IMR-90 (cell line): ENCODE results near the gene TGFBI. TPM values are rescaled to one million over a fixed set of nuclear protein-coding genes. Genes with fewer than 3 reads are reported as not detected.
A peak's percentile ranks its signal among the peaks of the same experiment; 100 is the strongest.

Experiments
- ATAC-seq: fragments of 200-7000 bp; cut with Tn5 transposase; 2 replicates; pipeline ENCODE4 v1.9.1; 2020; ENCODE audit warnings: low read depth, mild to moderate bottlenecking, moderate library complexity
- BruUV-seq: library from RNA; stranded (reverse); fragments of 400-500 nt; replicated peaks from 2 replicates; lab custom pipeline; 2021; lab: Mats Ljungman, UMichigan
- CTCF ChIA-PET: fragments of 300-600 bp; formaldehyde crosslinking; extraction: SDS; loops from one replicate; lab custom pipeline; 2021; ENCODE audit warnings: antibody characterized with exemption; lab: Yijun Ruan, JAX
- POLR2A ChIA-PET: fragments of 300-600 bp; sonication (Branson Sonifier 250); formaldehyde crosslinking; loops from one replicate; lab custom pipeline; 2022; ENCODE audit warnings: antibody characterized with exemption; ENCODE audit not compliant: unreplicated experiment; lab: Charles Lee
- DNase-seq: peaks from one replicate; pipeline ENCODE4 v3.0.0; 2013
- H2AFZ ChIP-seq: replicated peaks from 2 replicates; pipeline ENCODE3; 2013; ENCODE audit warnings: low read length, mild to moderate bottlenecking; ENCODE audit not compliant: poor library complexity
- H2AK5ac ChIP-seq: 2 replicates; pipeline ENCODE4 v1.6.1; 2013; ENCODE audit warnings: low read depth, low read length, inconsistent platforms
- H2AK9ac ChIP-seq: replicated peaks from 2 replicates; pipeline ENCODE3; 2013; ENCODE audit warnings: mild to moderate bottlenecking, low read depth, low read length, moderate library complexity; ENCODE audit not compliant: poor library complexity
- H2BK120ac ChIP-seq: 2 replicates; pipeline ENCODE4 v1.6.1; 2013; ENCODE audit warnings: low read depth, low read length, inconsistent platforms
- H2BK15ac ChIP-seq: 3 replicates; pipeline ENCODE4 v1.6.1; 2013; ENCODE audit warnings: low read depth, low read length, inconsistent platforms
- H2BK20ac ChIP-seq: 2 replicates; pipeline ENCODE4 v1.6.1; 2013; ENCODE audit warnings: low read depth, mild to moderate bottlenecking, inconsistent platforms, low read length, moderate library complexity
- H2BK5ac ChIP-seq: 2 replicates; pipeline ENCODE4 v1.6.1; 2013; ENCODE audit warnings: mild to moderate bottlenecking, low read depth, low read length, inconsistent platforms; ENCODE audit not compliant: poor library complexity, severe bottlenecking
- H3K14ac ChIP-seq: replicated peaks from 2 replicates; pipeline ENCODE4 v1.6.1; 2013; ENCODE audit warnings: low read depth, low read length, inconsistent platforms
- H3K18ac ChIP-seq: 2 replicates; pipeline ENCODE4 v1.6.1; 2013; ENCODE audit warnings: low read depth, low read length, control low read depth
- H3K23ac ChIP-seq: 2 replicates; pipeline ENCODE4 v1.6.1; 2013; ENCODE audit warnings: low read depth, low read length, inconsistent platforms
- H3K27ac ChIP-seq: 2 replicates; pipeline ENCODE4 v1.5.1; 2013; ENCODE audit warnings: mild to moderate bottlenecking, control low read depth, low read length; ENCODE audit not compliant: insufficient read depth
- H3K27me3 ChIP-seq: 2 replicates; pipeline ENCODE4 v1.6.1; 2013; ENCODE audit warnings: low read length; ENCODE audit not compliant: control insufficient read depth, insufficient read depth
- H3K36me3 ChIP-seq: 2 replicates; pipeline ENCODE4 v1.6.1; 2013; ENCODE audit warnings: low read length, mixed read lengths; ENCODE audit not compliant: control insufficient read depth, insufficient read depth
- H3K4ac ChIP-seq: 2 replicates; pipeline ENCODE4 v1.6.1; 2013; ENCODE audit warnings: low read depth, low read length, inconsistent platforms
- H3K4me1 ChIP-seq: 2 replicates; pipeline ENCODE4 v1.6.1; 2013; ENCODE audit warnings: low read length, mixed read lengths; ENCODE audit not compliant: control insufficient read depth, insufficient read depth
- H3K4me2 ChIP-seq: 2 replicates; pipeline ENCODE4 v1.6.1; 2013; ENCODE audit warnings: low read depth, mild to moderate bottlenecking, control low read depth, low read length, moderate library complexity
- H3K4me3 ChIP-seq: 2 replicates; pipeline ENCODE4 v1.5.1; 2013; ENCODE audit warnings: low read depth, mild to moderate bottlenecking, control low read depth, low read length, moderate library complexity; ENCODE audit not compliant: insufficient read depth
- H3K56ac ChIP-seq: 2 replicates; pipeline ENCODE4 v1.6.1; 2013; ENCODE audit warnings: low read length, inconsistent platforms; ENCODE audit not compliant: insufficient read depth; ENCODE audit errors: extremely low read depth
- H3K79me1 ChIP-seq, 2 experiments: 2 replicates each; pipeline ENCODE4 v1.6.1; 2013; ENCODE audit warnings: low read length in 2 of 2, inconsistent platforms in 1 of 2, low read depth in 1 of 2
- H3K9ac ChIP-seq: 2 replicates; pipeline ENCODE4 v1.6.1; 2013; ENCODE audit warnings: low read depth, low read length, control low read depth
- H3K9me1 ChIP-seq: 2 replicates; pipeline ENCODE4 v1.6.1; 2013; ENCODE audit warnings: low read length, inconsistent platforms; ENCODE audit not compliant: insufficient read depth
- H3K9me3 ChIP-seq: 2 replicates; pipeline ENCODE4 v1.6.1; 2013; ENCODE audit warnings: low read length; ENCODE audit not compliant: control insufficient read depth, insufficient read depth
- H4K20me1 ChIP-seq: 2 replicates; pipeline ENCODE4 v1.6.1; 2013; ENCODE audit warnings: low read length, inconsistent platforms; ENCODE audit not compliant: insufficient read depth
- H4K5ac ChIP-seq: 2 replicates; pipeline ENCODE4 v1.6.1; 2013; ENCODE audit warnings: mild to moderate bottlenecking, low read depth, low read length, control low read depth
- H4K8ac ChIP-seq, 2 experiments: 2 replicates each; pipeline ENCODE4 v1.6.1; 2013; ENCODE audit warnings: low read depth in 2 of 2, low read length in 2 of 2, control low read depth in 1 of 2, inconsistent platforms in 1 of 2
- H4K91ac ChIP-seq: 2 replicates; pipeline ENCODE4 v1.6.1; 2013; ENCODE audit warnings: low read depth, low read length, inconsistent platforms; ENCODE audit not compliant: insufficient read depth
- CTCF ChIP-seq: conservative IDR thresholded peaks from 2 replicates; pipeline ENCODE4 v1.5.1; 2012; ENCODE audit warnings: mild to moderate bottlenecking, low read depth, low read length, improper control_type of control experiment
- MXI1 ChIP-seq: IDR thresholded peaks from 2 replicates; pipeline ENCODE4 v1.6.1; 2012; ENCODE audit warnings: low read depth, mild to moderate bottlenecking, low read length, moderate library complexity, borderline replicate concordance
- RAD21 ChIP-seq: IDR thresholded peaks from 2 replicates; pipeline ENCODE4 v1.6.1; 2012; ENCODE audit warnings: low read length, improper control_type of control experiment
- RCOR1 ChIP-seq: IDR thresholded peaks from 2 replicates; pipeline ENCODE4 v1.6.1; 2012; ENCODE audit warnings: mild to moderate bottlenecking, low read length, improper control_type of control experiment; ENCODE audit not compliant: insufficient replicate concordance
- SMC3 ChIP-seq: fragments of 150-350 bp; IDR thresholded peaks from 2 replicates; pipeline ENCODE4 v1.6.1; 2016; ENCODE audit warnings: low read depth, mild to moderate bottlenecking, antibody characterized with exemption, low read length, moderate library complexity
- WGBS, 2 experiments: methylation state at CpG; one replicate each; pipeline versions ENCODE4 v1.1.5 to v1.1.7; 2013; ENCODE audit warnings: missing lambda C conversion rate in 2 of 2; ENCODE audit not compliant: insufficient read length in 1 of 2; ENCODE audit errors: extremely low coverage in 2 of 2; 5-methylcytosine and 5-hydroxymethylcytosine counted together
- dilution Hi-C: fragments of 300-500 bp; cut with HindIII; formaldehyde crosslinking; loops from one replicate; pipeline ENCODE4 v1.14.3; 2018; ENCODE audit warnings: low sequenced_read_pairs; ENCODE audit not compliant: unreplicated experiment
- in situ Hi-C: fragments of 300-500 bp; cut with MboI; formaldehyde crosslinking; loops from 3 replicates; pipeline ENCODE4 v1.14.3; 2019; ENCODE audit warnings: low sequenced_read_pairs, inconsistent platforms, mixed read lengths
- intact Hi-C: fragments of 100-400 bp; cut with micrococcal nuclease; formaldehyde crosslinking; loops from 2 replicates; pipeline ENCODE4 v1.10.0; 2022
- polyA plus RNA-seq, 3 experiments: library from polyadenylated mRNA; depleted of rRNA; stranded (reverse); fragments of >200 nt; gene quantifications; 2 replicates each; pipeline ENCODE4 v1.2.3, GENCODE V29; 2012; ENCODE audit warnings: low replicate concordance in 1 of 3
- total RNA-seq: library from RNA; depleted of rRNA; stranded (reverse); fragments of >200 nt; gene quantifications from 2 replicates; pipeline ENCODE4 v1.2.3, GENCODE V29; 2012

Gene TGFBI
- total and polyA plus RNA-seq, 2 of the 4 experiments (the other 2 are of a cell fraction) = 618 to 1,551 TPM

DNA sequence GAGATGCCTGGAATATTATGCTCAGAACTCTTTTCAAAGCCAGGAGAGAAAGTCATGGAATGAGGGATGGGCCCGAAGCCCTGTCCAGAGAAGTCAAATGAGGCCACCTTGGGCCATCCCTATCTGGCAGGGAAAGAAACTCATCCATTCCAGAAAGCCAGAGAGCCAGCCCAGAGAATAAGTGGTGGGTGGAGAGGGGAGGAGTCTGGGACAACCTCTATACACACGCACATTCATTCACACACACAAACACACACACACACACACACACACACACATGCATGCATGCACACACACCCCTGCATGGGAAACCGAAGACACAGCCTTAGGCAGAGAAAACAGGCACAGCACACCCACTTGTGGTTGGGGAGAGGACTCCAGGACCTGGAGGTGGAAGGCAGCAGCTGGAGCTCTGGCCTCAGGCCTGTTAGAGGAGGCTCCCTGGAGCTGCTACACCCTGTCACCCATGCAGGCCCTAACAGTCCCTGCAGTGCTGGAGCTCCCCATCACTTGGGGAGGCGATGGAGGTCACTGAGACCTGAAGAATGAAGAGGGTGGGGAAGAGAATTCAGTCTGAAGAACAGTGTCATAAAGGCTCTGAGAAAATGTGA is 38.0 kb downstream of the TGFBI start:
- Histone ChIP-seq H4K91ac (no peak overlapping the region), H3K9ac (no peak overlapping the region), H3K9me3 (no peaks in the 10 kb centered on the region), H4K5ac (no peak overlapping the region; the same call in 1 of the 2 replicates), H2AFZ (no peak overlapping the region), H2BK15ac (no peak overlapping the region), H2BK120ac (no peak overlapping the region), H3K23ac (no peak overlapping the region), H3K9me1 (peaks cover 9% of the 10 kb centered on the region), H3K27ac (peak overlapping the region; percentile 39; the same call in 1 of the 2 replicates), H3K79me1 (no peaks in the 10 kb centered on the region), H4K8ac (no peak overlapping the region), H3K4me1 (peaks cover 5% of the 10 kb centered on the region), H2BK20ac (no peak overlapping the region), H3K36me3 (peaks cover 61% of the 10 kb centered on the region), H3K27me3 (no peaks in the 10 kb centered on the region), H3K4me3 (no peak overlapping the region), H3K56ac (peak overlapping the region; percentile 21; the same call in 1 of the 2 replicates), H3K4ac (0 out of 2 replicates have a peak overlapping the region, but pooled peaks have one; percentile 10), H2AK5ac (no peak overlapping the region), H2AK9ac (no peak overlapping the region), H3K4me2 (no peak overlapping the region), H3K14ac (0 out of 2 replicates have a peak overlapping the region, but pooled peaks have one; percentile 35), H3K18ac (peak overlapping the region; percentile 0; the same call in 1 of the 2 replicates), H4K20me1 (no peaks in the 10 kb centered on the region), H2BK5ac (peak overlapping the region; percentile 14)
- ChIA-PET CTCF (no interaction called here), POLR2A (interaction anchor here (0.5 kb wide), 1 partner anchor 9 kb away, joined by 3 read pairs; no protein-coding TSS in a partner anchor)
- ATAC-seq (peak; percentile 64), DNase-seq (peak; percentile 77)
- TF ChIP-seq SMC3 (peak; percentile 37; the same call in 1 of the 2 replicates), CTCF (peak; percentile 33), RAD21 (peak; percentile 42; the same call in 1 of the 2 replicates), MXI1 (no peak), RCOR1 (no peak)
- 80% methylated on average over 1 of the region's 4 CpGs; no CpG with 5 or more reads in 1 of the 2 experiments for WGBS, 2 experiments
- intact Hi-C loops (no loop called here), dilution Hi-C loops (no loop called here), in situ Hi-C loops (no loop called here)
- no TSS peak for BruUV-seq
